Stomach (tissue), 4 donors: ENCODE measurements around the gene RAB3B.

Experiments used
- POLR2A ChIP-seq, 4 donors: fragments of 450-650 bp; IDR thresholded peaks; one replicate each; pipeline ENCODE4 v1.6.1; 2016; ENCODE audit warnings: antibody characterized with exemption in 4 of 4, control low read depth in 2 of 4, mild to moderate bottlenecking in 1 of 4, moderate library complexity in 1 of 4
- POLR2AphosphoS5 ChIP-seq, 3 donors: sonication (generic); formaldehyde crosslinking; IDR thresholded peaks; one replicate each; pipeline ENCODE4 v1.6.1; 2016; ENCODE audit warnings: antibody characterized with exemption in 3 of 3
- TF ChIP-seq, protein P1 (sequence below), 7 experiments: fragments of 450-650 bp in 4 of 7; fragments of 200-600 bp in 3 of 7; sonication (generic) in 3 of 7; IDR thresholded peaks; one replicate each; pipeline ENCODE4 v1.5.1; 2016 to 2019; ENCODE audit warnings: antibody characterized with exemption in 7 of 7, control low read depth in 2 of 7, mild to moderate bottlenecking in 1 of 7

DNA sequence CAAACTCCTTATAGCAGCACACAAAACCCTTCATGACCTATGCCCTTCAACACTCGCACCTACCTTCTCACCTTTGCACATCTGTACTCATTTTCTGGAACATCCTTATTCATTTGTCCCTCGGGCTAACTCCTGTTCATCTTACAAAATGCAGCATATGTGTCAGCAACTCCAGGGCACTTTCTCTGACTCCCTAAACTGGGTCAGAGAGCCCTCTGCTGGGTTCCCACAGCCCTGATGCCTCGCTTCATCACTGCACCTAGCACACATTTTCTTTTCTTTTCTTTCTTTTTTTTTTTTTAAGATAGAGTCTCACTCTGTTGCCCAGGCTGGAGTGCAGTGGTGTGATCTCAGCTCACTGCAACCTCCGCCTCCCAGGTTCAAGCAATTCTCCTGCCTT, 54.0 kb downstream of the RAB3B start:
- TF ChIP-seq, protein P1, sequence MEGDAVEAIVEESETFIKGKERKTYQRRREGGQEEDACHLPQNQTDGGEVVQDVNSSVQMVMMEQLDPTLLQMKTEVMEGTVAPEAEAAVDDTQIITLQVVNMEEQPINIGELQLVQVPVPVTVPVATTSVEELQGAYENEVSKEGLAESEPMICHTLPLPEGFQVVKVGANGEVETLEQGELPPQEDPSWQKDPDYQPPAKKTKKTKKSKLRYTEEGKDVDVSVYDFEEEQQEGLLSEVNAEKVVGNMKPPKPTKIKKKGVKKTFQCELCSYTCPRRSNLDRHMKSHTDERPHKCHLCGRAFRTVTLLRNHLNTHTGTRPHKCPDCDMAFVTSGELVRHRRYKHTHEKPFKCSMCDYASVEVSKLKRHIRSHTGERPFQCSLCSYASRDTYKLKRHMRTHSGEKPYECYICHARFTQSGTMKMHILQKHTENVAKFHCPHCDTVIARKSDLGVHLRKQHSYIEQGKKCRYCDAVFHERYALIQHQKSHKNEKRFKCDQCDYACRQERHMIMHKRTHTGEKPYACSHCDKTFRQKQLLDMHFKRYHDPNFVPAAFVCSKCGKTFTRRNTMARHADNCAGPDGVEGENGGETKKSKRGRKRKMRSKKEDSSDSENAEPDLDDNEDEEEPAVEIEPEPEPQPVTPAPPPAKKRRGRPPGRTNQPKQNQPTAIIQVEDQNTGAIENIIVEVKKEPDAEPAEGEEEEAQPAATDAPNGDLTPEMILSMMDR (IDR thresholded peaks at IDR 0.05) = no peak
- TF ChIP-seq POLR2A (IDR thresholded peaks at IDR 0.05) (no peak), POLR2AphosphoS5 (IDR thresholded peaks at IDR 0.05) (no peak)
